K562 (cell line): ENCODE measurements around the gene CBX4. TPM values are rescaled to one million over a fixed set of nuclear protein-coding genes. Genes with fewer than 3 reads are reported as not detected.

Experiments used
- ARID4B ChIP-seq: sonication (generic); formaldehyde crosslinking; IDR thresholded peaks from 2 replicates; pipeline ENCODE4 v1.8.0; 2022; ENCODE audit warnings: mild to moderate bottlenecking, missing genetic modification reagents
- HMG20B ChIP-seq: fragments of 250-450 bp; sonication (Bioruptor Pico); IDR thresholded peaks from 2 replicates; pipeline ENCODE4 v1.5.0; 2021; ENCODE audit warnings: mild to moderate bottlenecking
- KDM1A ChIP-seq, 2 experiments: fragments of 450-650 bp; IDR thresholded peaks; 2 replicates each; pipeline ENCODE4 v1.6.1; 2016; ENCODE audit warnings: mild to moderate bottlenecking in 2 of 2
- MLX ChIP-seq, 2 experiments: fragments of 450-650 bp in 1 of 2; sonication (generic) in 1 of 2; formaldehyde crosslinking; conservative IDR thresholded peaks; 2 replicates each; pipeline versions ENCODE4 v1.4.0 to v1.8.1; 2020 to 2022; ENCODE audit warnings: mild to moderate bottlenecking in 1 of 2, missing genetic modification reagents in 1 of 2
- POLR2B ChIP-seq: fragments of 450-650 bp; IDR thresholded peaks from 2 replicates; pipeline ENCODE4 v1.6.1; 2018; ENCODE audit warnings: low read depth; ENCODE audit not compliant: partially characterized antibody
- RCOR1 ChIP-seq, 2 experiments: IDR thresholded peaks; 2 replicates each; pipeline ENCODE4 v1.6.1; 2012; ENCODE audit warnings: low read depth in 2 of 2, low read length in 2 of 2, borderline replicate concordance in 1 of 2, improper control_type of control experiment in 1 of 2
- SLC30A9 ChIP-seq: fragments of 250-450 bp; sonication (Bioruptor Pico); IDR thresholded peaks from 2 replicates; pipeline ENCODE4 v1.8.0; 2022; ENCODE audit warnings: mild to moderate bottlenecking, moderate library complexity
- SOX6 ChIP-seq: fragments of 450-650 bp; IDR thresholded peaks from 2 replicates; pipeline ENCODE4 v1.6.1; 2014; ENCODE audit warnings: mild to moderate bottlenecking
- STAT5A ChIP-seq: IDR thresholded peaks from 2 replicates; pipeline ENCODE4 v1.6.1; 2012; ENCODE audit warnings: low read length, inconsistent platforms, borderline replicate concordance
- SUPT5H ChIP-seq: fragments of 450-650 bp; IDR thresholded peaks from 2 replicates; pipeline ENCODE4 v1.6.1; 2016
- TSHZ1 ChIP-seq: fragments of 250-450 bp; sonication (Bioruptor Pico); IDR thresholded peaks from 2 replicates; pipeline ENCODE4 v1.4.0; 2020; ENCODE audit warnings: mild to moderate bottlenecking, moderate library complexity
- WHSC1 ChIP-seq: IDR thresholded peaks from one replicate; pipeline ENCODE4 v1.6.1; 2012; ENCODE audit warnings: low read length, control low read depth, inconsistent platforms
- ZBTB1 ChIP-seq: sonication (generic); formaldehyde crosslinking; IDR thresholded peaks from 2 replicates; pipeline ENCODE4 v1.8.1; 2023; ENCODE audit warnings: missing genetic modification reagents, low read depth, mild to moderate bottlenecking, borderline replicate concordance
- polyA plus RNA-seq, 8 experiments: library from polyadenylated mRNA; depleted of rRNA in 4 of 8; stranded (reverse) in 5 of 8; unstranded in 3 of 8; fragments of >200 nt; fragmentation: Nextera tagmentation in 2 of 8; fragmentation: Illumina TruSeq in 1 of 8; extraction: Ambion mirVana in 2 of 8; extraction: Trizol in 1 of 8; gene quantifications; 2 replicates each; pipeline versions ENCODE4 v1.2.1 to v1.2.3, GENCODE V29; 2011 to 2014; ENCODE audit warnings: inconsistent platforms in 1 of 8, missing spikeins in 1 of 8
- total RNA-seq, 7 experiments: library from RNA; depleted of rRNA in 6 of 7; stranded (reverse); fragments of >200 nt in 6 of 7; fragmentation: Illumina TruSeq in 2 of 7; extraction: Trizol in 2 of 7; gene quantifications; 2 replicates each; pipeline versions ENCODE4 v1.2.1 to v1.2.3, GENCODE V29; 2011 to 2021; ENCODE audit warnings: low replicate concordance in 1 of 7

The CBX4 gene
- total and polyA plus RNA-seq, 9 of the 15 experiments (the other 6 are each of a cell fraction or from before 2014, with no cell fraction given) = 0.98 to 50.5 (median 10.0) TPM

- TF ChIP-seq TSHZ1 (CRISPR knock-in tag) (no peak), STAT5A (peak; percentile 31; the same call in 1 of the 2 replicates), ARID4B (peak; percentile 76), KDM1A (IDR thresholded peaks at IDR 0.05) (peak in 1 of 2 experiments; percentile 58; a peak in 3 of 4 replicates), SUPT5H (peak; percentile 68), MLX (CRISPR knock-in tag; conservative IDR thresholded peaks at IDR 0.05) (peak in 1 of 2 experiments; percentile 99; a peak in 2 of 4 replicates), ZBTB1 (peak; percentile 77; the same call in 1 of the 2 replicates), SOX6 (peak; percentile 11; the same call in 1 of the 2 replicates), SLC30A9 (CRISPR knock-in tag) (0 out of 2 replicates have a peak, but pooled peaks have one; percentile 20), HMG20B (CRISPR knock-in tag) (no peak), WHSC1 (no peak), POLR2B (peak; percentile 45), RCOR1 (IDR thresholded peaks at IDR 0.05; ENCODE audit: borderline replicate concordance in 1 of 2, low read depth in 2 of 2, low read length in 2 of 2) (peak in 1 of 2 experiments; percentile 91; a peak in 3 of 4 replicates)
These were observed 36.4 kb downstream of the CBX4 start (continued) for GRCh38 chr17:79802736-79803420.
